Activated CD4-positive, alpha-beta memory T cell treated with anti-CD3 and anti-CD28 coated beads for 36 hours (primary cell): ENCODE data around the gene ATXN7. TPM values are rescaled to one million over a fixed set of nuclear protein-coding genes. Genes with fewer than 3 reads are reported as not detected.
A peak's percentile ranks its signal among the peaks of the same experiment; 100 is the strongest.

ENCODE experiments used
- CTCF ChIA-PET: fragments of 350-600 bp; sonication (Branson Sonifier 250); formaldehyde crosslinking; loops from one replicate; lab custom pipeline; 2021; ENCODE audit warnings: antibody characterized with exemption, inconsistent platforms; lab: Charles Lee
- POLR2A ChIA-PET: fragments of 350-600 bp; sonication (Branson Sonifier 250); formaldehyde crosslinking; loops from one replicate; lab custom pipeline; 2021; ENCODE audit warnings: antibody characterized with exemption; lab: Charles Lee
- DNase-seq: peaks from one replicate; pipeline ENCODE4 v3.0.0-alpha.2; 2020
- H3K27ac Mint-ChIP-seq: one replicate; pipeline ENCODE4 v1.8.0; 2021; ENCODE audit warnings: mixed read lengths
- H3K27me3 Mint-ChIP-seq: one replicate; pipeline ENCODE4 v1.8.0; 2021; ENCODE audit warnings: mixed read lengths
- H3K36me3 Mint-ChIP-seq: one replicate; pipeline ENCODE4 v1.8.0; 2021; ENCODE audit warnings: mixed read lengths
- H3K4me1 Mint-ChIP-seq: one replicate; pipeline ENCODE4 v1.8.0; 2021; ENCODE audit warnings: low read depth, mixed read lengths
- H3K4me3 Mint-ChIP-seq: one replicate; pipeline ENCODE4 v1.8.0; 2021; ENCODE audit warnings: mild to moderate bottlenecking, mixed read lengths
- H3K9me3 Mint-ChIP-seq: one replicate; pipeline ENCODE4 v1.8.0; 2021; ENCODE audit warnings: mixed read lengths
- intact Hi-C: fragments of 100-400 bp; cut with micrococcal nuclease; formaldehyde crosslinking; loops from one replicate; pipeline ENCODE4 v1.15.1; 2023
- total RNA-seq, 2 experiments: library from RNA; stranded (reverse); gene quantifications; one replicate each; pipeline ENCODE4 v1.2.3, GENCODE V29; 2021

The ATXN7 gene
- total RNA-seq, 2 experiments from 2014 or later: 26.3 to 29.4 TPM

DNA sequence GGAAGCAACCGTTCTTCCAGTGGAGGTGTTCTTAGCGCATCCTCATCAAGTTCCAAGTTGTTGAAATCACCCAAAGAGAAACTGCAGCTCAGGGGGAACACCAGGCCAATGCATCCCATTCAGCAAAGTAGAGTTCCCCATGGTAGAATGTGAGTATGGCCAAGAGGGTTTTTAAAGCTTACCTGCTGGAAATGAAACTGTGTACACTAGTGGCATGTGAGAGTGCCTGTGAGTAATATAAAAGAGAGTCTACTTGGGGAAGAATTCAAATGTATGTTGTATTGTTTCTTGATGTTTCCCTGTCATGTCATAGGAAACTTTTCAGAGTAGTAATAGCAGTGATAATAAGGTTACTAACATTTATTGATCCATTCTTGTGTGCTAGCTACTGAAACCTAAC, 116.4 kb downstream of the ATXN7 start:
- Mint-ChIP-seq H3K27me3 (no peaks in the 10 kb centered on the region), H3K4me1 (peaks cover 84% of the 10 kb centered on the region), H3K9me3 (no peaks in the 10 kb centered on the region), H3K4me3 (peak overlapping the region; percentile 77), H3K27ac (peak overlapping the region; percentile 90), H3K36me3 (peaks cover 26% of the 10 kb centered on the region)
- ChIA-PET POLR2A (interaction anchor here (6.6 kb wide), 1 partner anchor 14 kb away, joined by 51 read pairs; no protein-coding TSS in a partner anchor), CTCF (interaction anchor here (0.7 to 25.3 kb wide), 6 partner anchors 13 to 117 kb away, joined by 3 to 360 read pairs (median 8); partner anchors contain the start of gene PSMD6)
- DNase-seq: peak; percentile 14
- intact Hi-C loops: no loop called here

DNA sequence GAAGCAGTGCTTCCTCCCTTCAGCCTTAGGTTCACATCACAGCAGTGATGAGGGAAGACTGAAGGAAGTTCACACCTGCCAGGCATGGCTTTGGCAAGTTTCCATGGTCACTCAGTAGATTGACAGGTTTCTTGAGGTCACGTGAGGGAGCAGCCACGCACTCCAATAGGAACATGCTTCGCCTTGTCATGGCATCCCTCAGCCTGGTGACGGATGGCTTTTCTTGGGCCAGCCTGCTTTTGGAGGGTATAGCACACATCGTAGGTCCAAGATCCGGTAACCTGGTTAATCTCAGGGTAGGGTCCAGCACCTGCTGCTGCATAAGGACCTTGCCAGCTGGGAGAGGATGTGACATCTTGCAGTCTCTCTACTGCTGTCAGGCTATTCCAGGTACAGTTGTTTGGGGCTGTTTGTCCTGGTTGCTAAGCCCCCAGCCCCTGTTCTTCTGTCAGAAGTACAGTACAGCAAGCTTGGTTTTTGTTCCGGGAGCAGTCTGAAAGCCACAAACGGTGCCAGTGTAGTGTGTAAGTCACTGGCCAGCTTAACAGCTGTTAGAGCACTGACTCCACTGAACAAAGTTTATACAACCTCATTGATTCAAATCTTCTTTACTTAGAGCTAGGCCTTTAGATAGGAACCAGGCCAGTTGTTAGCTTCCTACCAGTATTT, 117.3 kb downstream of the ATXN7 start:
- no peaks in the 10 kb centered on the region for H3K27me3 Mint-ChIP-seq
- peak overlapping the region; percentile 90 for H3K27ac Mint-ChIP-seq
- intact Hi-C loops: no loop called here
- H3K36me3 Mint-ChIP-seq: peaks cover 34% of the 10 kb centered on the region
- H3K4me1 Mint-ChIP-seq: peaks cover 87% of the 10 kb centered on the region
- H3K9me3 Mint-ChIP-seq: no peaks in the 10 kb centered on the region
- CTCF ChIA-PET: interaction anchor here (6.8 to 25.3 kb wide), 2 partner anchors 13 to 14 kb away, joined by 130 to 360 read pairs; no protein-coding TSS in a partner anchor
- H3K4me3 Mint-ChIP-seq: no peak overlapping the region
- POLR2A ChIA-PET: interaction anchor here (6.6 kb wide), 1 partner anchor 15 kb away, joined by 51 read pairs; no protein-coding TSS in a partner anchor
- peak; percentile 25 for DNase-seq

DNA sequence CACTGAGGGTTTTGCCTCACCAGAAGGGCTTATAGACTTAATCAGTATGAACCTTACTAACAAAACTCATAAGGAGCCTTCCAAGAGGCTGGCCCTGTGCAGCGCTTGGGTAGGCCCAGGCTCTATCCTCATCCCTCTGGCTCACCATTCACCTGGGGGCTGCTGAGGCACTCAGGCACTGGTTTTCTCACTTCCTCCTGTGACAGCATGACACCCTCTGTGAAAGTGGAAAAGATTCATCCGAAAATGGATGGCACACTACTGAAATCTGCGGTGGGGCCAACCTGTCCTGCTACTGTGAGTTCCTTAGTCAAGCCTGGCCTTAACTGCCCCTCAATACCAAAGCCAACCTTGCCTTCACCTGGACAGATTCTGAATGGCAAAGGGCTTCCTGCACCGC, 118.3 kb downstream of the ATXN7 start:
- Mint-ChIP-seq H3K36me3 (peaks cover 38% of the 10 kb centered on the region), H3K4me3 (no peak overlapping the region), H3K27me3 (no peaks in the 10 kb centered on the region), H3K9me3 (no peaks in the 10 kb centered on the region), H3K27ac (peak overlapping the region; percentile 75), H3K4me1 (peaks cover 79% of the 10 kb centered on the region)
- peak; percentile 24 for DNase-seq
- ChIA-PET CTCF (interaction anchor here (0.5 to 25.3 kb wide), 5 partner anchors 12 to 20 kb away, joined by 3 to 360 read pairs (median 7); no protein-coding TSS in a partner anchor), POLR2A (no interaction called here)
- intact Hi-C loops: loop anchor here (1.0 kb wide), 1 partner anchor 40 kb away; no protein-coding TSS in a partner anchor

DNA sequence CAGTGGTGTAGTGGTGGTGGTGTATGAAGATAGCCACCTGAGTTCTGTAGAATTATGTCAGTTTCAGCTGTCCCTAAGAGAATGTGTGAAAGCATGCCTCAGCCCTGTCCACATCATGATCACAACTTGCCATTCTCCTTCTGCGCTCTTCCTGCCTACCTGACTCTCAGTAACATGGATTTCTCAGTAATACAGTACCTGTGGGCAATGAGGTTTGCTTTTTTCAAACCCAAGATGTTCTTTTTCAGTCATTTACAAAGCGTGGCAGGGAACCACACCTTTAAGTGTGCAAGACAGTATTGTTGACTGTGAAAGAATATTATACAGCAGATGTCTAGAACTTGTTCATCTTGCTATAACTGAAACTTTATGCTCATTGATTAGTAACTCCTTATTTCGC, 120.7 kb downstream of the ATXN7 start:
- no peak for DNase-seq
- intact Hi-C loops: no loop called here
- Mint-ChIP-seq H3K27me3 (no peaks in the 10 kb centered on the region), H3K9me3 (no peaks in the 10 kb centered on the region), H3K4me1 (peaks cover 68% of the 10 kb centered on the region), H3K36me3 (peaks cover 49% of the 10 kb centered on the region), H3K27ac (peak overlapping the region; percentile 65), H3K4me3 (no peak overlapping the region)
- ChIA-PET CTCF (interaction anchor here (1.3 kb wide), 1 partner anchor 9 kb away, joined by 3 read pairs; no protein-coding TSS in a partner anchor), POLR2A (no interaction called here)

GRCh38 chr3:63986146-63986545, 122.5 kb downstream of the ATXN7 start:
- H3K4me1 Mint-ChIP-seq: peaks cover 57% of the 10 kb centered on the region
- ChIA-PET POLR2A (no interaction called here), CTCF (no interaction called here)
- intact Hi-C loops: no loop called here
- H3K27ac Mint-ChIP-seq: no peak overlapping the region
- no peaks in the 10 kb centered on the region for H3K27me3 Mint-ChIP-seq
- no peak for DNase-seq
- H3K36me3 Mint-ChIP-seq: peaks cover 53% of the 10 kb centered on the region
- no peaks in the 10 kb centered on the region for H3K9me3 Mint-ChIP-seq
- H3K4me3 Mint-ChIP-seq: no peak overlapping the region

GRCh38 chr3:63986831-63987230, 123.2 kb downstream of the ATXN7 start:
- H3K4me1 Mint-ChIP-seq: peaks cover 53% of the 10 kb centered on the region
- no peaks in the 10 kb centered on the region for H3K9me3 Mint-ChIP-seq
- H3K36me3 Mint-ChIP-seq: peaks cover 56% of the 10 kb centered on the region
- intact Hi-C loops: no loop called here
- POLR2A ChIA-PET: no interaction called here
- no peak overlapping the region for H3K4me3 Mint-ChIP-seq
- H3K27ac Mint-ChIP-seq: peak overlapping the region; percentile 24
- CTCF ChIA-PET: no interaction called here
- no peak for DNase-seq
- no peaks in the 10 kb centered on the region for H3K27me3 Mint-ChIP-seq

GRCh38 chr3:63988943-63989342, 125.3 kb downstream of the ATXN7 start:
- DNase-seq: no peak
- peaks cover 48% of the 10 kb centered on the region for H3K4me1 Mint-ChIP-seq
- no peaks in the 10 kb centered on the region for H3K27me3 Mint-ChIP-seq
- H3K4me3 Mint-ChIP-seq: no peak overlapping the region
- ChIA-PET CTCF (interaction anchor here (13.2 kb wide), 1 partner anchor 20 kb away, joined by 360 read pairs; no protein-coding TSS in a partner anchor), POLR2A (no interaction called here)
- H3K36me3 Mint-ChIP-seq: peaks cover 60% of the 10 kb centered on the region
- intact Hi-C loops: no loop called here
- H3K27ac Mint-ChIP-seq: peak overlapping the region; percentile 1
- H3K9me3 Mint-ChIP-seq: no peaks in the 10 kb centered on the region

DNA sequence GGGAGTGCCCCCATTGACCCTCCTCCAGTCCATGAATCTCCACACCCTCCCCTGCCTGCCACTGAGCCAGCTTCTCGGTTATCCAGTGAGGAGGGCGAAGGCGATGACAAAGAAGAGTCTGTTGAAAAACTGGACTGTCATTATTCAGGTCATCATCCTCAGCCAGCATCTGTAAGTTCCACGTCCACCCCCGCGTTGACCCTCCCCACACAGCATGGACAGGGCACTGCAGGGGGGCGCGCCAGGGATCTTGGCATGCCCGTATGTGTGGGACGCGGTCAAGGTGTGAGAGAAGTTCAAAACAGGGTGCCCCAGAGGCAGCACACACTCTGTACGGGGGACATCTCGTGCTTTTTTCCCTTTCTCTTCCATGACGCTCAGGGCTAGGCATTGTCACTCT, 126.5 kb downstream of the ATXN7 start:
- no peaks in the 10 kb centered on the region for H3K9me3 Mint-ChIP-seq
- ChIA-PET POLR2A (no interaction called here), CTCF (interaction anchor here (13.2 kb wide), 1 partner anchor 21 kb away, joined by 360 read pairs; no protein-coding TSS in a partner anchor)

GRCh38 chr3:63990733-63991132, 127.1 kb downstream of the ATXN7 start:
- no peaks in the 10 kb centered on the region for H3K9me3 Mint-ChIP-seq
- peak overlapping the region; percentile 53 for H3K27ac Mint-ChIP-seq

More for the DNA sequence above, 126.5 kb downstream of the ATXN7 start:
- Mint-ChIP-seq H3K36me3 (peaks cover 58% of the 10 kb centered on the region), H3K27ac (peak overlapping the region; percentile 53), H3K4me1 (peaks cover 47% of the 10 kb centered on the region), H3K4me3 (no peak overlapping the region), H3K27me3 (no peaks in the 10 kb centered on the region)
- intact Hi-C loops: loop anchor here (5.0 kb wide), 1 partner anchor 78 kb away; the partner anchor contains the start of gene SCAANT1
- no peak for DNase-seq

GRCh38 chr3:63991666-63992065, 128.0 kb downstream of the ATXN7 start:
- CTCF ChIA-PET: interaction anchor here (1.5 to 13.2 kb wide), 2 partner anchors 22 to 64 kb away, joined by 3 to 360 read pairs; no protein-coding TSS in a partner anchor
- no peak for DNase-seq
- POLR2A ChIA-PET: no interaction called here
- peaks cover 38% of the 10 kb centered on the region for H3K4me1 Mint-ChIP-seq
- H3K36me3 Mint-ChIP-seq: peaks cover 65% of the 10 kb centered on the region
- H3K27me3 Mint-ChIP-seq: no peaks in the 10 kb centered on the region
- H3K4me3 Mint-ChIP-seq: no peak overlapping the region
- H3K9me3 Mint-ChIP-seq: no peaks in the 10 kb centered on the region
- H3K27ac Mint-ChIP-seq: peak overlapping the region; percentile 53
- intact Hi-C loops: loop anchor here (5.0 kb wide), 1 partner anchor 79 kb away; the partner anchor contains the start of gene SCAANT1

More at GRCh38 chr3:63990733-63991132, 127.1 kb downstream of the ATXN7 start:
- no peak overlapping the region for H3K4me3 Mint-ChIP-seq
- H3K36me3 Mint-ChIP-seq: peaks cover 58% of the 10 kb centered on the region
- DNase-seq: no peak
- H3K4me1 Mint-ChIP-seq: peaks cover 42% of the 10 kb centered on the region
- H3K27me3 Mint-ChIP-seq: no peaks in the 10 kb centered on the region
- intact Hi-C loops: loop anchor here (5.0 kb wide), 1 partner anchor 78 kb away; the partner anchor contains the start of gene SCAANT1
- ChIA-PET CTCF (interaction anchor here (1.5 to 13.2 kb wide), 2 partner anchors 22 to 63 kb away, joined by 3 to 360 read pairs; no protein-coding TSS in a partner anchor), POLR2A (no interaction called here)

GRCh38 chr3:63992516-63993209, 129.0 kb downstream of the ATXN7 start:
- Mint-ChIP-seq H3K36me3 (peaks cover 65% of the 10 kb centered on the region), H3K4me1 (peaks cover 33% of the 10 kb centered on the region), H3K9me3 (no peaks in the 10 kb centered on the region), H3K27ac (peak overlapping the region; percentile 40), H3K27me3 (no peaks in the 10 kb centered on the region), H3K4me3 (no peak overlapping the region)
- ChIA-PET CTCF (interaction anchor here (1.0 to 13.2 kb wide), 15 partner anchors 8 to 134 kb away, joined by 3 to 360 read pairs (median 7); no protein-coding TSS in a partner anchor), POLR2A (no interaction called here)
- DNase-seq: no peak
- intact Hi-C loops: loop anchor here (1.0 to 5.0 kb wide), 3 partner anchors 24 to 80 kb away; partner anchors contain the start of gene SCAANT1
